GM12878 (cell line): ENCODE data around the gene MYO3A. TPM values are rescaled to one million over a fixed set of nuclear protein-coding genes. Genes with fewer than 3 reads are reported as not detected.

ENCODE experiments used
- ATAC-seq: fragments of 200-7000 bp; cut with Tn5 transposase; 3 replicates; pipeline ENCODE4 v1.9.1; 2020; ENCODE audit warnings: mild to moderate bottlenecking, moderate library complexity
- BruUV-seq: library from RNA; stranded (reverse); fragments of 400-500 nt; replicated peaks from 2 replicates; lab custom pipeline; 2021; lab: Mats Ljungman, UMichigan
- CTCF ChIA-PET: fragments of 300-600 bp; sonication (Branson Sonifier 250); formaldehyde crosslinking; extraction: SDS; loops from one replicate; lab custom pipeline; 2021; ENCODE audit warnings: inconsistent platforms; lab: Yijun Ruan, JAX
- POLR2A ChIA-PET: fragments of 350-600 bp; formaldehyde crosslinking; extraction: SDS; loops from one replicate; lab custom pipeline; 2021; ENCODE audit warnings: inconsistent platforms; lab: Charles Lee
- RAD21 ChIA-PET: fragments of 300-600 bp; sonication (Branson Sonifier 250); formaldehyde crosslinking; loops from one replicate; lab custom pipeline; 2023; ENCODE audit warnings: antibody characterized with exemption; ENCODE audit not compliant: unreplicated experiment; lab: Charles Lee
- SMC1A ChIA-PET: fragments of 300-600 bp; sonication (Branson Sonifier 250); formaldehyde crosslinking; loops from one replicate; lab custom pipeline; 2023; ENCODE audit not compliant: unreplicated experiment, uncharacterized antibody; lab: Charles Lee
- DNase-seq: peaks from one replicate; pipeline ENCODE4 v3.0.0-alpha.2; 2011; ENCODE audit warnings: low read depth, low spot score
- FAIRE-seq: peaks from 3 replicates; lab custom pipeline; 2011; peaks lifted over from hg19 to GRCh38; lab: Jason Lieb, UNC
- H2AFZ ChIP-seq: 2 replicates; pipeline ENCODE4 v1.6.0; 2011; ENCODE audit warnings: low read depth, low read length, control low read depth; ENCODE audit not compliant: control insufficient read depth
- H3K27ac ChIP-seq: 2 replicates; pipeline ENCODE4 v1.5.1; 2011; ENCODE audit warnings: control low read depth; ENCODE audit not compliant: control insufficient read depth, insufficient read depth
- H3K27me3 ChIP-seq, 2 experiments: replicated peaks in 1 of 2; 2 replicates each; pipeline versions ENCODE4 v1.6.0 to v1.6.1; 2011; ENCODE audit warnings: low read length in 1 of 2; ENCODE audit not compliant: control insufficient read depth in 2 of 2, insufficient read depth in 2 of 2
- H3K36me3 ChIP-seq, 2 experiments: 2 replicates each; pipeline ENCODE4 v1.5.1; 2011; ENCODE audit warnings: low read length in 1 of 2; ENCODE audit not compliant: control insufficient read depth in 2 of 2, insufficient read depth in 2 of 2
- H3K4me1 ChIP-seq: 2 replicates; pipeline ENCODE4 v1.6.1; 2011; ENCODE audit warnings: mild to moderate bottlenecking, low read length, moderate library complexity, mixed read lengths; ENCODE audit not compliant: control insufficient read depth, insufficient read depth
- H3K4me2 ChIP-seq: 2 replicates; pipeline ENCODE4 v1.6.0; 2011; ENCODE audit warnings: control low read depth; ENCODE audit not compliant: control insufficient read depth, insufficient read depth
- H3K4me3 ChIP-seq: fragments of 200-600 bp; sonication (generic); 2 replicates; pipeline ENCODE4 v1.5.1; 2016
- H3K79me2 ChIP-seq: 2 replicates; pipeline ENCODE4 v1.6.0; 2011; ENCODE audit warnings: low read length; ENCODE audit not compliant: control insufficient read depth, insufficient read depth
- H3K9ac ChIP-seq: 2 replicates; pipeline ENCODE4 v1.8.0; 2011; ENCODE audit warnings: low read length, control low read depth, mixed read lengths; ENCODE audit not compliant: control insufficient read depth, insufficient read depth
- H3K9me3 ChIP-seq: replicated peaks from 3 replicates; pipeline ENCODE4 v1.5.1; 2011; ENCODE audit warnings: mild to moderate bottlenecking, low read length; ENCODE audit not compliant: control insufficient read depth, insufficient read depth
- H4K20me1 ChIP-seq: 2 replicates; pipeline ENCODE4 v1.6.0; 2011; ENCODE audit not compliant: control insufficient read depth, insufficient read depth
- ATF7 ChIP-seq: fragments of 450-650 bp; IDR thresholded peaks from 2 replicates; pipeline ENCODE4 v1.6.1; 2016; ENCODE audit warnings: low read depth, mild to moderate bottlenecking
- BCL11A ChIP-seq: IDR thresholded peaks from 2 replicates; pipeline ENCODE4 v1.6.1; 2011; ENCODE audit warnings: low read depth, low read length
- BRCA1 ChIP-seq: IDR thresholded peaks from 2 replicates; pipeline ENCODE4 v1.6.1; 2011; ENCODE audit warnings: low read depth, low read length, improper control_type of control experiment
- CBX5 ChIP-seq: sonication (generic); IDR thresholded peaks from 2 replicates; pipeline ENCODE4 v1.6.1; 2016; ENCODE audit warnings: low read depth, moderate library complexity, mild to moderate bottlenecking, inconsistent platforms
- CHD4 ChIP-seq: fragments of 200-600 bp; sonication (generic); IDR thresholded peaks from 2 replicates; pipeline ENCODE4 v1.6.1; 2016; ENCODE audit warnings: mild to moderate bottlenecking
- ETV6 ChIP-seq, 2 experiments: fragments of 450-650 bp in 1 of 2; IDR thresholded peaks in 1 of 2; conservative IDR thresholded peaks in 1 of 2; 2 replicates each; pipeline ENCODE4 v1.6.1; 2014; ENCODE audit warnings: antibody characterized with exemption in 1 of 2, borderline replicate concordance in 1 of 2, low read depth in 1 of 2, mild to moderate bottlenecking in 1 of 2, moderate library complexity in 1 of 2
- NFYB ChIP-seq: IDR thresholded peaks from 2 replicates; pipeline ENCODE4 v1.6.1; 2011; ENCODE audit warnings: low read depth, mild to moderate bottlenecking, low read length, improper control_type of control experiment, moderate library complexity; ENCODE audit not compliant: insufficient read depth
- PML ChIP-seq: IDR thresholded peaks from 2 replicates; pipeline ENCODE4 v1.6.1; 2012; ENCODE audit warnings: low read length, inconsistent platforms
- SUPT20H ChIP-seq: IDR thresholded peaks from 2 replicates; pipeline ENCODE4 v1.6.1; 2011; ENCODE audit warnings: low read depth, mild to moderate bottlenecking, low read length, moderate library complexity, borderline replicate concordance; ENCODE audit not compliant: control insufficient read depth
- ZSCAN29 ChIP-seq: fragments of 450-650 bp; IDR thresholded peaks from 2 replicates; pipeline ENCODE4 v1.6.1; 2017; ENCODE audit warnings: mild to moderate bottlenecking, moderate library complexity
- WGBS: methylation state at CpG from one replicate; pipeline ENCODE4 v1.1.6; 2016; ENCODE audit warnings: low lambda C conversion rate; ENCODE audit not compliant: insufficient replicate concordance, insufficient coverage; ENCODE audit errors: missing lambda C conversion rate; 5-methylcytosine and 5-hydroxymethylcytosine counted together
- in situ Hi-C: fragments of 300-500 bp; cut with MboI; formaldehyde crosslinking; loops from 9 replicates; pipeline ENCODE4 v1.14.3; 2018; ENCODE audit warnings: mixed read lengths
- intact Hi-C: fragments of 100-400 bp; cut with micrococcal nuclease; formaldehyde crosslinking; loops from one replicate; pipeline ENCODE4 v1.14.2; 2022; ENCODE audit not compliant: unreplicated experiment
- polyA plus RNA-seq, 11 experiments: library from polyadenylated mRNA; depleted of rRNA in 4 of 11; unstranded in 6 of 11; stranded (reverse) in 5 of 11; fragments of >200 nt; fragmentation: Nextera tagmentation in 4 of 11; fragmentation: Illumina TruSeq in 1 of 11; extraction: Ambion mirVana in 4 of 11; extraction: Trizol in 1 of 11; gene quantifications; 1 replicate in 1 of 11; 2 replicates in 10 of 11; pipeline versions ENCODE4 v1.2.1 to v1.2.3, GENCODE V29; 2011 to 2016; ENCODE audit warnings: inconsistent platforms in 2 of 11, missing spikeins in 2 of 11, low read depth in 1 of 11
- total RNA-seq, 4 experiments: library from RNA; depleted of rRNA in 3 of 4; stranded (reverse); fragments of >200 nt in 3 of 4; fragmentation: Illumina TruSeq in 1 of 4; extraction: Trizol in 1 of 4; gene quantifications; 2 replicates each; pipeline versions ENCODE4 v1.2.1 to v1.2.3, GENCODE V29; 2013 to 2021
- TF ChIP-seq, protein P1 (sequence below): fragments of 450-650 bp; conservative IDR thresholded peaks from 2 replicates; pipeline ENCODE4 v1.6.1; 2017; ENCODE audit warnings: mild to moderate bottlenecking, moderate library complexity
- TF ChIP-seq, protein P2 (sequence below): fragments of 450-650 bp; IDR thresholded peaks from 2 replicates; pipeline ENCODE4 v1.6.1; 2017; ENCODE audit warnings: mild to moderate bottlenecking, low read depth, inconsistent platforms; ENCODE audit not compliant: poor library complexity, severe bottlenecking

Gene MYO3A
- total and polyA plus RNA-seq, 10 of the 15 experiments (the other 5 are each of a cell fraction or from before 2014, with no cell fraction given) = not detected

DNA sequence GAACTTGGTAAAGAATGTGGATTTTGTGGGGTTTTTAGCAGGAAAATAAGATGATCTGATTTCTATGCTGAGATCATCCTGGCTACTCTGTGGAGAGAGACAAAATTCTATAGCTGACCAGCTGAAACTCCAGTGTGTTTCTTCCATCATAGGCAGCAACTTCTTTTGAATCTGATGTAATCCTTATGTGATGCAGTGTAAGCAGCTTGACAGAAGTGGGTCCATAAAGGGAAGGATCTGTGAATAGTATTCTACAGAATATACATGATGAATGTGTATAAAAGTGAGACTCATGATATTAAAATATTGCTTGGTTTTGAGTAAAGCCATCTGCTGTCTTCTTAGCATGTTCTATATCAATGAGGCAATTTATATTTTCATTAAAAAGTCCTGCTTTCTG, 4.4 kb downstream of the MYO3A start (continued):
- TF ChIP-seq, protein P1, sequence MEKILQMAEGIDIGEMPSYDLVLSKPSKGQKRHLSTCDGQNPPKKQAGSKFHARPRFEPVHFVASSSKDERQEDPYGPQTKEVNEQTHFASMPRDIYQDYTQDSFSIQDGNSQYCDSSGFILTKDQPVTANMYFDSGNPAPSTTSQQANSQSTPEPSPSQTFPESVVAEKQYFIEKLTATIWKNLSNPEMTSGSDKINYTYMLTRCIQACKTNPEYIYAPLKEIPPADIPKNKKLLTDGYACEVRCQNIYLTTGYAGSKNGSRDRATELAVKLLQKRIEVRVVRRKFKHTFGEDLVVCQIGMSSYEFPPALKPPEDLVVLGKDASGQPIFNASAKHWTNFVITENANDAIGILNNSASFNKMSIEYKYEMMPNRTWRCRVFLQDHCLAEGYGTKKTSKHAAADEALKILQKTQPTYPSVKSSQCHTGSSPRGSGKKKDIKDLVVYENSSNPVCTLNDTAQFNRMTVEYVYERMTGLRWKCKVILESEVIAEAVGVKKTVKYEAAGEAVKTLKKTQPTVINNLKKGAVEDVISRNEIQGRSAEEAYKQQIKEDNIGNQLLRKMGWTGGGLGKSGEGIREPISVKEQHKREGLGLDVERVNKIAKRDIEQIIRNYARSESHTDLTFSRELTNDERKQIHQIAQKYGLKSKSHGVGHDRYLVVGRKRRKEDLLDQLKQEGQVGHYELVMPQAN = no peak
- TF ChIP-seq BRCA1 (no peak), CHD4 (no peak)
- TF ChIP-seq, protein P2, sequence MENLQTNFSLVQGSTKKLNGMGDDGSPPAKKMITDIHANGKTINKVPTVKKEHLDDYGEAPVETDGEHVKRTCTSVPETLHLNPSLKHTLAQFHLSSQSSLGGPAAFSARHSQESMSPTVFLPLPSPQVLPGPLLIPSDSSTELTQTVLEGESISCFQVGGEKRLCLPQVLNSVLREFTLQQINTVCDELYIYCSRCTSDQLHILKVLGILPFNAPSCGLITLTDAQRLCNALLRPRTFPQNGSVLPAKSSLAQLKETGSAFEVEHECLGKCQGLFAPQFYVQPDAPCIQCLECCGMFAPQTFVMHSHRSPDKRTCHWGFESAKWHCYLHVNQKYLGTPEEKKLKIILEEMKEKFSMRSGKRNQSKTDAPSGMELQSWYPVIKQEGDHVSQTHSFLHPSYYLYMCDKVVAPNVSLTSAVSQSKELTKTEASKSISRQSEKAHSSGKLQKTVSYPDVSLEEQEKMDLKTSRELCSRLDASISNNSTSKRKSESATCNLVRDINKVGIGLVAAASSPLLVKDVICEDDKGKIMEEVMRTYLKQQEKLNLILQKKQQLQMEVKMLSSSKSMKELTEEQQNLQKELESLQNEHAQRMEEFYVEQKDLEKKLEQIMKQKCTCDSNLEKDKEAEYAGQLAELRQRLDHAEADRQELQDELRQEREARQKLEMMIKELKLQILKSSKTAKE = no peak

DNA sequence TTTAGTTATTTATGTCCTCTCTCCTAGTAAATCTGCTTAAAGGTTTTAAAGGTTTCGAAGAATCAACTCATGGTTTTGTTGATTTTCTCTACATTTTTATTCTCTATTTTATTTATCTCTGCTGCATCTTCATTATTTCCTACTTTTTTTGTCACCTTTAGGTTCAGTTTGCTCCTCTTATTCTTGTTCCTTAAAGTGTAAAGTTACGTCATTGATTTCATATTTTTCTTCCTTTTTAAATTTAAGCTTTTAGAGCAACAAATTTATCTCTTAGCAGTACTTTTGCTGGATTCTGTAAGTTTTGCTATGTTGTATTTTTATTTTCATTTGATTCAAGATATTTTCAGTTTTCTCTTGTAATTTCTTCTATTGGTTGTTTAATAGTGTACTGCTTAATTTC, 10.7 kb downstream of the MYO3A start:
- no peak overlapping the region for H3K27ac ChIP-seq
- TF ChIP-seq BCL11A (no peak), PML (no peak), ATF7 (no peak), ETV6 (conservative IDR thresholded peaks at IDR 0.05 in 1 of 2, IDR thresholded peaks at IDR 0.05 in 1 of 2; ENCODE audit: borderline replicate concordance in 1 of 2, low read depth in 1 of 2) (no peak), ZSCAN29 (no peak), CBX5 (no peak), NFYB (no peak), SUPT20H (no peak)
- WGBS = 0% methylated on average over 2 of the region's 2 CpGs
- no peaks in the 10 kb centered on the region for H3K79me2 ChIP-seq
- H4K20me1 ChIP-seq = no peaks in the 10 kb centered on the region
- CTCF ChIA-PET = no interaction called here
- H3K4me1 ChIP-seq = no peaks in the 10 kb centered on the region
- no peak overlapping the region for H3K9ac ChIP-seq
- in situ Hi-C loops = no loop called here
- no peak overlapping the region for H2AFZ ChIP-seq
- ATAC-seq (no peak), FAIRE-seq (no peak), DNase-seq (no peak)
- H3K27me3 ChIP-seq = no peaks in the 10 kb centered on the region; a peak in 1 of 4 replicates
- POLR2A ChIA-PET = no interaction called here
- intact Hi-C loops = no loop called here
- no peak overlapping the region for H3K4me2 ChIP-seq
- BruUV-seq = no TSS peak
- RAD21 ChIA-PET = no interaction called here
- SMC1A ChIA-PET = no interaction called here
- no peaks in the 10 kb centered on the region for H3K36me3 ChIP-seq
- H3K4me3 ChIP-seq = no peak overlapping the region
- no peaks in the 10 kb centered on the region for H3K9me3 ChIP-seq
